ENCODE data around the gene GMIP.
"Not testable (repeated sequence)": the region's sequence is repeated elsewhere in the genome, so short reads cannot be mapped to it uniquely, and the experiment has no call there.

Gene GMIP

GRCh38 chr19:19615086-19615485, 28.4 kb downstream of the GMIP start:
- Histone ChIP-seq H3K4me3 (replicated peaks; ENCODE audit: insufficient read depth, low read length) (no peak overlapping the region), H3K27me3 (ENCODE audit: insufficient read depth, poor library complexity, severe bottlenecking) (no peaks in the 10 kb centered on the region), H3K27ac (replicated peaks) (no peak overlapping the region)
- no peak for DNase-seq (ENCODE audit: low read depth in 1 of 2, low spot score in 1 of 2)
- TF ChIP-seq GABPA (IDR thresholded peaks at IDR 0.05; ENCODE audit: low read depth) (no peak), REST (IDR thresholded peaks at IDR 0.05; ENCODE audit: insufficient replicate concordance, low read depth) (no peak), SPI1 (IDR thresholded peaks at IDR 0.05; ENCODE audit: borderline replicate concordance, low read depth) (no peak), POLR2AphosphoS5 (IDR thresholded peaks at IDR 0.05; ENCODE audit: low read depth) (no peak), CTCF (IDR thresholded peaks at IDR 0.05; ENCODE audit: insufficient read depth, low read length) (no peak)

- Histone ChIP-seq H3K4me3 (replicated peaks; ENCODE audit: insufficient read depth, low read length) (no peak overlapping the region), H3K27ac (replicated peaks) (no peak overlapping the region), H3K27me3 (ENCODE audit: insufficient read depth, poor library complexity, severe bottlenecking) (no peaks in the 10 kb centered on the region)
- DNase-seq (ENCODE audit: low read depth in 1 of 2, low spot score in 1 of 2), result no peak
- TF ChIP-seq GABPA (IDR thresholded peaks at IDR 0.05; ENCODE audit: low read depth) (no peak), POLR2AphosphoS5 (IDR thresholded peaks at IDR 0.05; ENCODE audit: low read depth) (no peak)
Observed at GRCh38 chr19:19613506-19613905, 30.0 kb downstream of the GMIP start.

GRCh38 chr19:19610376-19611202, 32.9 kb downstream of the GMIP start:
- DNase-seq (ENCODE audit: low read depth in 1 of 2, low spot score in 1 of 2), result no peak
- H3K27ac ChIP-seq (replicated peaks), result no peak overlapping the region
- TF ChIP-seq SPI1 (IDR thresholded peaks at IDR 0.05; ENCODE audit: borderline replicate concordance, low read depth) (no peak), POLR2AphosphoS5 (IDR thresholded peaks at IDR 0.05; ENCODE audit: low read depth) (no peak), CTCF (IDR thresholded peaks at IDR 0.05; ENCODE audit: insufficient read depth, low read length) (no peak), REST (IDR thresholded peaks at IDR 0.05; ENCODE audit: insufficient replicate concordance, low read depth) (no peak), GABPA (IDR thresholded peaks at IDR 0.05; ENCODE audit: low read depth) (no peak)
- H3K4me3 ChIP-seq (replicated peaks; ENCODE audit: insufficient read depth, low read length), result no peak overlapping the region
- H3K27me3 ChIP-seq (ENCODE audit: insufficient read depth, poor library complexity, severe bottlenecking), result no peaks in the 10 kb centered on the region

GRCh38 chr19:19606686-19607085, 36.8 kb downstream of the GMIP start:
- DNase-seq (ENCODE audit: low read depth in 1 of 2, low spot score in 1 of 2); H3K27ac ChIP-seq (replicated peaks); H3K27me3 ChIP-seq (ENCODE audit: insufficient read depth, poor library complexity, severe bottlenecking); H3K4me3 ChIP-seq (replicated peaks; ENCODE audit: insufficient read depth, low read length): not testable (repeated sequence)

- DNase-seq (ENCODE audit: low read depth in 1 of 2, low spot score in 1 of 2), result no peak
- Histone ChIP-seq H3K27ac (replicated peaks) (no peak overlapping the region), H3K4me3 (replicated peaks; ENCODE audit: insufficient read depth, low read length) (no peak overlapping the region), H3K27me3 (ENCODE audit: insufficient read depth, poor library complexity, severe bottlenecking) (no peaks in the 10 kb centered on the region)
- TF ChIP-seq REST (IDR thresholded peaks at IDR 0.05; ENCODE audit: insufficient replicate concordance, low read depth) (no peak), SPI1 (IDR thresholded peaks at IDR 0.05; ENCODE audit: borderline replicate concordance, low read depth) (no peak), GABPA (IDR thresholded peaks at IDR 0.05; ENCODE audit: low read depth) (no peak), CTCF (IDR thresholded peaks at IDR 0.05; ENCODE audit: insufficient read depth, low read length) (no peak), POLR2AphosphoS5 (IDR thresholded peaks at IDR 0.05; ENCODE audit: low read depth) (no peak)
Observed at GRCh38 chr19:19606021-19606420, 37.4 kb downstream of the GMIP start.

All from HL-60 (cell line).